GM21786 (cell line): ENCODE data around the gene TRIM2.
"Not testable (repeated sequence)": the region's sequence is repeated elsewhere in the genome, so short reads cannot be mapped to it uniquely, and the experiment has no call there.

Source experiments
- ATAC-seq: cut with Tn5 transposase; IDR thresholded peaks from one replicate; pipeline ENCODE4 v1.9.1; 2021; ENCODE audit not compliant: unreplicated experiment

Gene TRIM2

GRCh38 chr4:153204247-153204671 is at the start of gene TRIM2:
Gene TRIM2, plus strand, starts transcription at chr4:153204443. Its CDS starts 88 bp downstream, at chr4:153204531.
- ATAC-seq, result peak; percentile 43

- ATAC-seq, result no peak
These were observed 48.6 kb upstream of the TRIM2 start for GRCh38 chr4:153155686-153156085.

GRCh38 chr4:153156263-153156662 is 48.0 kb upstream of the TRIM2 start:
- ATAC-seq, result no peak

GRCh38 chr4:153156721-153157120 is 47.5 kb upstream of the TRIM2 start:
- ATAC-seq, result no peak

- no peak for ATAC-seq
These were observed 45.2 kb upstream of the TRIM2 start for GRCh38 chr4:153159016-153159415.

GRCh38 chr4:153159728-153160221 is 44.5 kb upstream of the TRIM2 start:
- ATAC-seq, result no peak

- ATAC-seq, result no peak
These were observed 43.4 kb upstream of the TRIM2 start for GRCh38 chr4:153160821-153161220.

GRCh38 chr4:153161226-153161963 is 42.8 kb upstream of the TRIM2 start:
- no peak for ATAC-seq

- not testable (repeated sequence) for ATAC-seq
These were observed 39.0 kb upstream of the TRIM2 start for GRCh38 chr4:153165236-153165635.

GRCh38 chr4:153166716-153167501 is 37.3 kb upstream of the TRIM2 start:
- ATAC-seq, result no peak

GRCh38 chr4:153169776-153170175 is 34.5 kb upstream of the TRIM2 start:
- no peak for ATAC-seq

GRCh38 chr4:153170407-153170806 is 33.8 kb upstream of the TRIM2 start:
- no peak for ATAC-seq

- ATAC-seq, result no peak
These were observed 29.2 kb upstream of the TRIM2 start for GRCh38 chr4:153174821-153175567.

- no peak for ATAC-seq
These were observed 27.3 kb upstream of the TRIM2 start for GRCh38 chr4:153176938-153177337.

- ATAC-seq, result no peak
These were observed 26.4 kb upstream of the TRIM2 start for GRCh38 chr4:153177841-153178240.

- no peak for ATAC-seq
These were observed 25.1 kb upstream of the TRIM2 start for GRCh38 chr4:153179100-153179499.

GRCh38 chr4:153181293-153181692 is 22.9 kb upstream of the TRIM2 start:
- no peak for ATAC-seq

- ATAC-seq, result no peak
These were observed 22.5 kb upstream of the TRIM2 start for GRCh38 chr4:153181700-153182099.

GRCh38 chr4:153183146-153183545 is 21.1 kb upstream of the TRIM2 start:
- no peak for ATAC-seq

GRCh38 chr4:153185331-153185852 is 18.9 kb upstream of the TRIM2 start:
- no peak for ATAC-seq
